CD4-positive, alpha-beta memory T cell (primary cell): ENCODE data around the gene CACNA1D. TPM values are rescaled to one million over a fixed set of nuclear protein-coding genes. Genes with fewer than 3 reads are reported as not detected.
"Not testable (repeated sequence)": the region's sequence is repeated elsewhere in the genome, so short reads cannot be mapped to it uniquely, and the experiment has no call there.

Source experiments
- CTCF ChIA-PET: fragments of 350-600 bp; sonication (Branson Sonifier 250); formaldehyde crosslinking; loops from one replicate; lab custom pipeline; 2021; ENCODE audit warnings: inconsistent platforms; ENCODE audit not compliant: partially characterized antibody; lab: Charles Lee
- POLR2A ChIA-PET: fragments of 350-600 bp; sonication (Branson Sonifier 250); formaldehyde crosslinking; loops from one replicate; lab custom pipeline; 2021; ENCODE audit not compliant: partially characterized antibody; lab: Charles Lee
- DNase-seq, 5 donors: peaks; one replicate each; pipeline versions ENCODE4 v3.0.0 to v3.0.0-alpha.2; 2020 to 2022; ENCODE audit warnings: mixed read lengths in 1 of 5
- H3K27ac ChIP-seq: one replicate; pipeline ENCODE4 v1.7.0; 2013; ENCODE audit warnings: low read depth, low read length
- H3K27me3 ChIP-seq: 2 replicates; pipeline ENCODE4 v1.7.0; 2013; ENCODE audit warnings: mild to moderate bottlenecking, low read length, moderate library complexity; ENCODE audit not compliant: insufficient read depth
- H3K36me3 ChIP-seq: 2 replicates; pipeline ENCODE4 v1.7.0; 2013; ENCODE audit warnings: mild to moderate bottlenecking, low read length, moderate library complexity; ENCODE audit not compliant: insufficient read depth
- H3K4me1 ChIP-seq: 2 replicates; pipeline ENCODE4 v1.7.0; 2013; ENCODE audit warnings: mild to moderate bottlenecking, low read length, moderate library complexity; ENCODE audit not compliant: insufficient read depth
- H3K4me3 ChIP-seq, 2 donors: one replicate each; pipeline ENCODE4 v1.7.0; 2013; ENCODE audit warnings: low read length in 2 of 2, mild to moderate bottlenecking in 1 of 2
- H3K9me3 ChIP-seq, 2 donors: one replicate each; pipeline ENCODE4 v1.7.0; 2013; ENCODE audit warnings: low read length in 2 of 2, control low read depth in 1 of 2; ENCODE audit not compliant: control insufficient read depth in 1 of 2
- H3K27ac Mint-ChIP-seq, 7 donors: one replicate each; pipeline ENCODE4 v1.8.0; 2020 to 2021; ENCODE audit warnings: mixed read lengths in 7 of 7, mild to moderate bottlenecking in 6 of 7, inconsistent platforms in 3 of 7, moderate library complexity in 3 of 7
- H3K27me3 Mint-ChIP-seq, 2 donors: one replicate each; pipeline ENCODE4 v1.8.0; 2020 to 2021; ENCODE audit warnings: mixed read lengths in 2 of 2
- H3K36me3 Mint-ChIP-seq, 2 donors: one replicate each; pipeline ENCODE4 v1.8.0; 2020 to 2021; ENCODE audit warnings: mixed read lengths in 2 of 2, inconsistent platforms in 1 of 2, mild to moderate bottlenecking in 1 of 2
- H3K4me1 Mint-ChIP-seq, 4 donors: one replicate each; pipeline ENCODE4 v1.8.0; 2020 to 2021; ENCODE audit warnings: mixed read lengths in 4 of 4, mild to moderate bottlenecking in 1 of 4
- H3K4me3 Mint-ChIP-seq, 8 donors: one replicate each; pipeline ENCODE4 v1.8.0; 2020 to 2021; ENCODE audit warnings: mixed read lengths in 8 of 8, mild to moderate bottlenecking in 7 of 8, moderate library complexity in 6 of 8, inconsistent platforms in 3 of 8
- H3K9me3 Mint-ChIP-seq, 8 donors: one replicate each; pipeline ENCODE4 v1.8.0; 2020 to 2021; ENCODE audit warnings: mixed read lengths in 8 of 8, mild to moderate bottlenecking in 5 of 8, inconsistent platforms in 3 of 8, moderate library complexity in 1 of 8
- intact Hi-C: fragments of 100-400 bp; cut with micrococcal nuclease; formaldehyde crosslinking; loops from one replicate; pipeline ENCODE4 v1.15.1; 2023
- polyA plus RNA-seq, 2 donors: library from polyadenylated mRNA; unstranded; fragments of 300-500 nt; fragmentation: Illumina TruSeq; gene quantifications; one replicate each; pipeline ENCODE4 v1.2.3, GENCODE V29; 2021
- total RNA-seq, 2 experiments: library from RNA; stranded (reverse); gene quantifications; one replicate each; pipeline ENCODE4 v1.2.3, GENCODE V29; 2021

The CACNA1D gene
- total and polyA plus RNA-seq, 4 experiments from 2014 or later: 0.06 TPM; not detected in 3

- no peak overlapping the region for H3K4me3 Mint-ChIP-seq
- Histone ChIP-seq H3K4me1 (no peaks in the 10 kb centered on the region), H3K4me3 (no peak overlapping the region), H3K36me3 (no peaks in the 10 kb centered on the region), H3K27me3 (no peaks in the 10 kb centered on the region), H3K9me3 (no peaks in the 10 kb centered on the region), H3K27ac (no peak overlapping the region)
- intact Hi-C loops: no loop called here
- H3K27me3 Mint-ChIP-seq: peaks cover 1 to 12% of the 10 kb centered on the region in 2 donors
- H3K4me1 Mint-ChIP-seq: peaks cover 0 to 2% (median 0%) of the 10 kb centered on the region in 4 donors
- H3K9me3 Mint-ChIP-seq: peaks cover 0 to 14% (median 3%) of the 10 kb centered on the region in 8 donors
- no peak for DNase-seq
- POLR2A ChIA-PET: no interaction called here
- H3K27ac Mint-ChIP-seq: no peak overlapping the region
- CTCF ChIA-PET: no interaction called here
- no peaks in the 10 kb centered on the region for H3K36me3 Mint-ChIP-seq
Observed at GRCh38 chr3:53554559-53555067, 60.2 kb downstream of the CACNA1D start.

GRCh38 chr3:53555068-53555588, 60.7 kb downstream of the CACNA1D start:
- H3K27me3 ChIP-seq: no peaks in the 10 kb centered on the region
- intact Hi-C loops: no loop called here
- Mint-ChIP-seq H3K4me1 (peaks cover 0 to 2% (median 0%) of the 10 kb centered on the region in 4 donors), H3K36me3 (no peaks in the 10 kb centered on the region), H3K27me3 (peaks cover 2 to 12% of the 10 kb centered on the region in 2 donors), H3K27ac (no peak overlapping the region), H3K9me3 (peaks cover 0 to 17% (median 5%) of the 10 kb centered on the region in 8 donors), H3K4me3 (no peak overlapping the region)
- ChIA-PET CTCF (no interaction called here), POLR2A (no interaction called here)
- H3K27ac ChIP-seq: no peak overlapping the region
- DNase-seq: no peak
- no peaks in the 10 kb centered on the region for H3K9me3 ChIP-seq
- no peaks in the 10 kb centered on the region for H3K4me1 ChIP-seq
- no peaks in the 10 kb centered on the region for H3K36me3 ChIP-seq
- no peak overlapping the region for H3K4me3 ChIP-seq

GRCh38 chr3:53566461-53567145, 72.2 kb downstream of the CACNA1D start:
- no peak overlapping the region for H3K4me3 Mint-ChIP-seq
- H3K27me3 Mint-ChIP-seq: peaks cover 10 to 21% of the 10 kb centered on the region in 2 donors
- H3K36me3 Mint-ChIP-seq: no peaks in the 10 kb centered on the region
- POLR2A ChIA-PET: no interaction called here
- no peak for DNase-seq
- peak overlapping the region in 1 of 7 donors; percentile 11 for H3K27ac Mint-ChIP-seq
- H3K36me3 ChIP-seq: no peaks in the 10 kb centered on the region
- no peaks in the 10 kb centered on the region for H3K9me3 Mint-ChIP-seq
- CTCF ChIA-PET: no interaction called here
- no peak overlapping the region for H3K4me3 ChIP-seq
- no peaks in the 10 kb centered on the region for H3K4me1 Mint-ChIP-seq
- no peak overlapping the region for H3K27ac ChIP-seq
- no peaks in the 10 kb centered on the region for H3K4me1 ChIP-seq
- no peaks in the 10 kb centered on the region for H3K9me3 ChIP-seq
- intact Hi-C loops: no loop called here
- H3K27me3 ChIP-seq: no peaks in the 10 kb centered on the region

DNA sequence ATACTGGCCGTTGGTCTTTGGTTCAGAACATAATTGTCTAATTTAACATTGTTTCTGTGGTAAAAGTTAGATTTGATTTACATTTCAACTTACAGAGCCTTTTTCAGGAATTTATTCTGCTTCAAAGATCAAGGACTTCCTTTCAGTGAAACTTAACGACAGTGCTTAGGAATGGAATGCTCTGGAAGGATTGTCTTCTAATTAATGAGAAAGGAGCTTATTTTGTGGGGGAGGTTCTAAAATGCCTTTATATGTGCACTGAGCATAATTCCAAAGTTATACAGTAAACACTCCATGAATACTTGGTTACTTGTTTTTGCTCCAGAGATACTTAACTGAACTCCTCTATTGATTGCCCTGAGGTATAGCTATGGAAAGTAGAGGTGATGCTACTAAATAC, 75.7 kb downstream of the CACNA1D start:
- Histone ChIP-seq H3K9me3 (no peaks in the 10 kb centered on the region), H3K4me3 (no peak overlapping the region), H3K36me3 (no peaks in the 10 kb centered on the region), H3K27me3 (peaks cover 4% of the 10 kb centered on the region), H3K4me1 (no peaks in the 10 kb centered on the region), H3K27ac (no peak overlapping the region)
- CTCF ChIA-PET: no interaction called here
- no peak for DNase-seq
- Mint-ChIP-seq H3K4me3 (no peak overlapping the region), H3K27ac (no peak overlapping the region), H3K4me1 (no peaks in the 10 kb centered on the region), H3K27me3 (peaks cover 8 to 19% of the 10 kb centered on the region in 2 donors), H3K36me3 (no peaks in the 10 kb centered on the region), H3K9me3 (no peaks in the 10 kb centered on the region)
- POLR2A ChIA-PET: no interaction called here
- intact Hi-C loops: no loop called here

- Mint-ChIP-seq H3K4me3 (no peak overlapping the region), H3K4me1 (no peaks in the 10 kb centered on the region), H3K27me3 (peaks cover 8 to 16% of the 10 kb centered on the region in 2 donors), H3K9me3 (no peaks in the 10 kb centered on the region), H3K27ac (no peak overlapping the region), H3K36me3 (no peaks in the 10 kb centered on the region)
- DNase-seq: no peak
- Histone ChIP-seq H3K27me3 (peaks cover 4% of the 10 kb centered on the region), H3K36me3 (no peaks in the 10 kb centered on the region), H3K9me3 (no peaks in the 10 kb centered on the region), H3K4me1 (no peaks in the 10 kb centered on the region), H3K4me3 (no peak overlapping the region), H3K27ac (no peak overlapping the region)
- intact Hi-C loops: no loop called here
- ChIA-PET POLR2A (no interaction called here), CTCF (no interaction called here)
Observed at GRCh38 chr3:53570709-53571108, 76.3 kb downstream of the CACNA1D start.

DNA sequence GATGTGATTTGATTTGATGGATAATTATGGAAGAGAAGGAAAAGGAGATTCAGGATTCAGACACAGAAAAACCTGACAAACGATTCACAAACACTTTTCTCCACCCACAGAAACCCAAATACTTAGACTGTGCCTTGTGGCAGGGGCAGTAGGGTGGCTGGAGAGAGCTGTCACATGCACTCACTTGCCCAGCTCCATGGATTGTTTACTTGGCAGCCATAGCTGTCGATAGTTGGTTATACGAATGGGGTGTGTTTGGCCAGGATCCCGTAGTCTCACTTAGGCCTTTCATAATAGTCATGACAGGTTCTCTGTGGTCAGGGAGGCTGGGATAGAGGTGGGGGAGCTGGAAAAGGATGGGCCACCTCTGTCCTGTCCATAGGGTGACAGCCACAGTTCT, 76.9 kb downstream of the CACNA1D start:
- Mint-ChIP-seq H3K27me3 (peaks cover 8 to 14% of the 10 kb centered on the region in 2 donors), H3K27ac (no peak overlapping the region), H3K4me3 (no peak overlapping the region), H3K36me3 (no peaks in the 10 kb centered on the region), H3K9me3 (no peaks in the 10 kb centered on the region), H3K4me1 (no peaks in the 10 kb centered on the region)
- intact Hi-C loops: no loop called here
- Histone ChIP-seq H3K9me3 (no peaks in the 10 kb centered on the region), H3K4me1 (no peaks in the 10 kb centered on the region), H3K4me3 (no peak overlapping the region), H3K27ac (no peak overlapping the region), H3K27me3 (peaks cover 4% of the 10 kb centered on the region), H3K36me3 (no peaks in the 10 kb centered on the region)
- DNase-seq: no peak
- ChIA-PET POLR2A (no interaction called here), CTCF (no interaction called here)

- H3K27me3 Mint-ChIP-seq: peaks cover 9 to 10% of the 10 kb centered on the region in 2 donors
- H3K4me3 ChIP-seq, intact Hi-C loops, H3K4me1 Mint-ChIP-seq, H3K27ac ChIP-seq, H3K9me3 ChIP-seq, H3K27me3 ChIP-seq, POLR2A ChIA-PET, H3K36me3 ChIP-seq, H3K27ac Mint-ChIP-seq, H3K4me1 ChIP-seq, H3K9me3 Mint-ChIP-seq, CTCF ChIA-PET, H3K36me3 Mint-ChIP-seq, H3K4me3 Mint-ChIP-seq, DNase-seq: not testable (repeated sequence)
Observed at GRCh38 chr3:53572184-53572583, 77.8 kb downstream of the CACNA1D start.
